Fibroblast of skin of left biceps (primary cell): ENCODE measurements around the gene NTRK2.
A peak's percentile ranks its signal among the peaks of the same experiment; 100 is the strongest.

Experiments used
- DNase-seq, 2 experiments: peaks; one replicate each; pipeline ENCODE4 v3.0.0-alpha.2; 2013; ENCODE audit warnings: low read depth in 2 of 2

Gene NTRK2

GRCh38 chr9:84669288-84670137 is at the start of gene NTRK2:
Gene NTRK2, plus strand, starts transcription at chr9:84669729. Its CDS starts 1,020 bp downstream, at chr9:84670749.
- no peak for DNase-seq

GRCh38 chr9:84620338-84620737 is 49.2 kb upstream of the NTRK2 start:
- no peak for DNase-seq

- no peak for DNase-seq
Measured at GRCh38 chr9:84621811-84622210, 47.7 kb upstream of the NTRK2 start.

- DNase-seq = no peak
Measured at GRCh38 chr9:84622981-84623380, 46.5 kb upstream of the NTRK2 start.

- no peak for DNase-seq
Measured at GRCh38 chr9:84636436-84636835, 33.1 kb upstream of the NTRK2 start.

GRCh38 chr9:84642553-84643141 is 26.9 kb upstream of the NTRK2 start:
- DNase-seq = no peak

GRCh38 chr9:84647699-84648098 is 21.8 kb upstream of the NTRK2 start:
- DNase-seq = no peak

- no peak for DNase-seq
Measured at GRCh38 chr9:84652496-84653120, 16.9 kb upstream of the NTRK2 start.

- DNase-seq = no peak
Measured at GRCh38 chr9:84655447-84655846, 14.1 kb upstream of the NTRK2 start.

- DNase-seq = no peak
Measured at GRCh38 chr9:84659313-84659712, 10.2 kb upstream of the NTRK2 start.

- DNase-seq = no peak
Measured at GRCh38 chr9:84659773-84660172, 9.8 kb upstream of the NTRK2 start.

- no peak for DNase-seq
Measured at GRCh38 chr9:84667571-84668195, 1.8 kb upstream of the NTRK2 start.

- DNase-seq = peak; percentile 7 to 21
Measured at GRCh38 chr9:84668196-84669012, 1.1 kb upstream of the NTRK2 start.

- no peak for DNase-seq
Measured at GRCh38 chr9:84669013-84669287, 579 bp upstream of the NTRK2 start.

- DNase-seq = no peak
Measured at GRCh38 chr9:84670138-84671041, 861 bp downstream of the NTRK2 start.

GRCh38 chr9:84671586-84672521 is 2.3 kb downstream of the NTRK2 start:
- no peak for DNase-seq

GRCh38 chr9:84673806-84674205 is 4.3 kb downstream of the NTRK2 start:
- DNase-seq = no peak

- no peak for DNase-seq
Measured at GRCh38 chr9:84677080-84677479, 7.6 kb downstream of the NTRK2 start.

GRCh38 chr9:84679571-84679970 is 10.0 kb downstream of the NTRK2 start:
- DNase-seq = no peak
